Measurements from ENCODE around the gene MOCS3.
"Not testable (repeated sequence)": the region's sequence is repeated elsewhere in the genome, so short reads cannot be mapped to it uniquely, and the experiment has no call there.

MOCS3 gene

DNA sequence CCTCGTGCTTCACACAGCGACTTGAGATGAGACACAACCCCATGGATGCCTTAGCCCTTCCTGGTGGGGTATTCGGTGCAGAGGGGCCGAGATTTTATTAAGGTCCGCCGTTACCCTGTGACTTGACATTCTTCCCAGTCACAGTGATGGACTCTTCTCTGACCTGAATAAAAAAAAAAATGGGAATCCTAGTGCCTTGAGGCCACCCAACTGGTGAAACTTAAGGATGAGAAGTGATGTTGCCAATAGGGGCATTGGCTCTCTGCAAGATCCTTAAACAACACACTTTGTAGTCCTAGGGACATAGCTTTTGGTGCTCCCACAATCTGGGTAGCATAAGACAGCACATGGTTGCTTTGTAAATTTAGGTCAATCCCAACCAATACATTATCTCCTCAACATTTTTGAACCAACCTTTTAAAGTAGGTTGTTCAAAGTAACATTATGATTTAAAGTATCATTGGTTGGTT is 26.6 kb upstream of the MOCS3 start:
- DNase-seq (ENCODE audit: low spot score) = no peak

- no peak for DNase-seq (ENCODE audit: low spot score)
Measured at GRCh38 chr20:50932691-50933280, 25.8 kb upstream of the MOCS3 start.

- no peak for DNase-seq (ENCODE audit: low spot score)
Measured at GRCh38 chr20:50933589-50933988, 25.0 kb upstream of the MOCS3 start.

GRCh38 chr20:50943069-50943468 is 15.5 kb upstream of the MOCS3 start:
- DNase-seq (ENCODE audit: low spot score) = no peak

- no peak for DNase-seq (ENCODE audit: low spot score)
Measured at GRCh38 chr20:50948132-50948785, 10.4 kb upstream of the MOCS3 start.

DNA sequence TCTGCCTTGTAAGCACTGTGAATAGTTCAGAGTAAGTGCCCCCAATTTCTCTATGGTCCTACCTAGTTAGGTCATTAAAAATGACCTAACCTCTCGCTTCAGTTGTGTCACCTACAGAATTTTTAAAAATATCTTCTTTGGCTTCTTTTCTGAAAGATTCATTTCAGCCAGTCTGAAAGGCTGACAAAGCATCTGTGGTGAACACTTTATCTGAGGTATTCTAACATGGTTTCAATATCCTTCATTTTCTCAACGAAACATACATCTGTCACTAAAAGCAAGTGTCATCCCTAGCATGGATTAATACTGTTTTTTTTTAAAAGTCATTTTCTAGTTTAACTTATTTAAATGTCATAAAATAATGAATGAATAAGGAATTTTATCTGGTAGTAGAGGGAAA is 5.4 kb upstream of the MOCS3 start:
- DNase-seq (ENCODE audit: low spot score) = no peak

DNA sequence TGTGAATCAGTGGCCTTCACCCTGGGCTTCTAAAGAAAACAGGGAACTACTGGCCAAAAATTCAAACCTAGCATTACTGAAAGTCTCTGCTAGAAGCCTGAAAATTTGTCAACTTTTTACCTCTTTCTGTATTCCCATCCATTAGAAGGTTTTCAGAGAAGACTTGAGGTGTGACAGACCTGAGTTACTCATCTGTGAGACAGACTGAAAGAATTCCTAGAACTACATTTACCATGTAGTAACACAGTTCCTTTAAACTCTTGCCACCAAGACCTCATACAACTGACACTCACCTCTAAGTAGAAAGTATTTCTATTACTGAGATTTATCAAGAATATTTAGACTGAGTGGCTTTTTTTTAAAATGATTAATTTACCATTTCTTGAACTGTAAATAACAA is 4.8 kb upstream of the MOCS3 start:
- DNase-seq (ENCODE audit: low spot score) = no peak

DNA sequence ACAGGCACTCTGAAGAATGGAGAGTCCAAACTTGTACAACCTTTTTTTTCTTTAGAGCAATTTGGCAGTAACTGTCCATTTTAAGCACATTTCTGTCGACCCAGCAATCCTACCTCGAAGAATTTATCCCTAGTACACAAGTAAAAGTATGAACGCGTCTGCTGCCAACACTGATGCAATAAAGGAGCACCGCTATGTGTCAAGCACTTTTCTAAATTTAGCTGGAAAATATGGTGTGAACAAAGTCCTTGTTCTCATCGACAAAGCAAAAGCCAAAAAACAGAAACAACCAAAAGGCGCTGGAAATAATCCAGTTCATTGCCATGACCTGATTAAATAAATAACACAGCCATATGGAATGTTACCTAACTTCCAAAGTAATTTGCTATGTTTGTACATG is 1.3 kb upstream of the MOCS3 start:
- no peak for DNase-seq (ENCODE audit: low spot score)

DNA sequence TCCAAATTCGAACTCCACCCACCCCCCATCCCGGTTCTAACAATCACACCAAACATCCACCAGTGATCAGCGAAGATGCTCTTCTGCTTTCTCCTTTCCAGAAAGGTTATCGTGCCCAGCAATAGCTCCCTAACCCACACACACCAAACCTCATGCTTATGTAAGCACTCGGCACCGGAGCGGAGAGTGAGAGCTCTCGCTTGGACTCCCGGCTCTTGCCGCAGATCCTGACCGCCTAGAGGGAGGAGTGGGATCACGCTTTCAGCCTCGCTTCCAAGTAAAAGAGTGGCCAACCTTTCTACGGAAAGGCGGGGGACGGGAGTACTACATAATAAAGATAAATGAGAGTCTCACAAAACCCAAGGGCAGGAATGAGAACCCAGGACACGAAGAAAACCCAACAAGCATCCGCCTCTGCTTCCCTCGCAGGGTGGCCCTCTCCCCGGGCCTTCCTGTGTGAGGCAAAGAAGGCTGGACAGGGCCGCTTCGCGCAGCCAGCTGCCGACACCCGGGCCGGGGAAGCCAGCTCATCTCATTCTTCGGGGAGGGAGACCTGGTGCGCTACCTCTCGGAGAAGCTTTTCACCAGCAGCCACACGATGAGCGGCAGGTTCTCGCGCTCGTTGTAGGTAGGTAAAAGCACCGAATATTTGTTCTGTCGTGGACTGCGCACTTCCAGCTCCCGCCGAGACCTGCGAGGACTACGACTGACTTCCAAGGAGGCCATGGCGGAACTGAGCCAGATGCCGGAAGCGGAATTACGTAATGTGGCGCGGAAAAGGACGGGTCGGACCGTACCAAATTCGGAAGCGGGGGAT is 612 bp upstream of the MOCS3 start, which contains the start of gene DPM1:
Gene DPM1, minus strand, starts transcription at position 735 of the 817 bp plus-strand sequence. Its CDS starts 9 bp downstream, at position 726.
- peak; percentile 19 for DNase-seq (ENCODE audit: low spot score)

DNA sequence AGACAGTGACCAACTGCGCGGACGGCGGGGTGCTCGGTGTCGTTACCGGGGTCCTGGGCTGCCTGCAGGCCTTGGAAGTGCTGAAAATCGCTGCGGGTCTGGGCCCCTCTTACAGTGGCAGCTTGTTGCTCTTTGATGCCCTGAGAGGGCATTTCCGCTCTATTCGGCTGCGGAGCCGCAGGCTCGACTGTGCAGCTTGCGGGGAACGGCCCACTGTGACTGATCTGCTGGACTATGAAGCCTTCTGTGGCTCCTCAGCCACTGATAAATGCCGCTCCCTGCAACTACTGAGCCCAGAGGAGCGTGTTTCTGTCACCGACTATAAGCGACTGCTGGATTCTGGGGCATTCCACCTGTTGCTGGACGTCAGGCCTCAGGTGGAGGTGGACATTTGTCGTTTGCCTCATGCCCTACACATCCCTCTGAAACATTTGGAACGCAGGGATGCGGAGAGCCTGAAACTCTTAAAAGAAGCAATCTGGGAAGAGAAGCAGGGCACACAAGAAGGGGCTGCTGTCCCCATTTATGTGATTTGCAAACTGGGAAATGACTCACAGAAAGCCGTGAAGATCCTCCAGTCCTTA is 1.0 kb downstream of the MOCS3 start:
- no peak for DNase-seq (ENCODE audit: low spot score)

DNA sequence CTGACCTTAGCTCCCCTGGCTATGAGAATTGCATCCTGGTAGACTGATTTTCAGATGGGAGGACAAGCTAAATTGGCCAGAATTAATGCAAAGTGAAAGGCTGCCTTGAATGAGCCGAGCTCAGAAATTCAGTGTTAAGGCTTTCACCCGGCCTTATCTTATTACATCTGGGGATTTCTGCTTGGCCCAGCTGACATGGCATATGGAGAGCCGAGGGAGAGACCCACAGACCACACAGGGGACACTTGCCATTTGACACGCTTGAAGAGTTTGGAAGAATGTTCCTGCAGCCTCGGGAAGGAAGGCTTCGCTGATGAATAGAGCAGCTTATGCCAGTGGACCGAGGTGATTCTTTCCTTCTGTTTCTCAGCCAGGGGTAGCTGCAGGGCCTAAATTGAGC is 9.0 kb downstream of the MOCS3 start:
- no peak for DNase-seq (ENCODE audit: low spot score)

DNA sequence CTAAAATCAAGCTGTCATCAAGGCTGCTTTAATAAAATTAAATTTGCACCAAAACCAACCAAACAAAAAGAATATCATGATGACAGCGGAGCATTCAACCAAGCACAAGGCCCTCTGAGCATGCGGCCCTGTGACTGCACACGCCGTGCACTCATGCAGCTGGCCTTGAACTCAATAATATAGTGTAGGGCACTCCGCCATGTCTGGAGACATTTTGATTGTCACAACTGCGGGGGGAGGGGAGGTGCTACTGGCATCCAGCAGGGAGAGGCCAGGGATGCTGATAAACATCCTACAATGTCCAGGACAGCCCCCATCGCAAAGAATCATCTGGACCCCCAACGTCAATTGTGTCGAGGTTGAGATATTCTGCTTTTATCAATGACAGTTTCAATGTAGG is 9.7 kb downstream of the MOCS3 start:
- no peak for DNase-seq (ENCODE audit: low spot score)

- DNase-seq (ENCODE audit: low spot score) = no peak
Measured at GRCh38 chr20:50969435-50969834, 10.8 kb downstream of the MOCS3 start.

- DNase-seq (ENCODE audit: low spot score) = no peak
Measured at GRCh38 chr20:50969912-50970311, 11.3 kb downstream of the MOCS3 start.

- no peak for DNase-seq (ENCODE audit: low spot score)
Measured at GRCh38 chr20:50975701-50976330, 17.2 kb downstream of the MOCS3 start.

DNA sequence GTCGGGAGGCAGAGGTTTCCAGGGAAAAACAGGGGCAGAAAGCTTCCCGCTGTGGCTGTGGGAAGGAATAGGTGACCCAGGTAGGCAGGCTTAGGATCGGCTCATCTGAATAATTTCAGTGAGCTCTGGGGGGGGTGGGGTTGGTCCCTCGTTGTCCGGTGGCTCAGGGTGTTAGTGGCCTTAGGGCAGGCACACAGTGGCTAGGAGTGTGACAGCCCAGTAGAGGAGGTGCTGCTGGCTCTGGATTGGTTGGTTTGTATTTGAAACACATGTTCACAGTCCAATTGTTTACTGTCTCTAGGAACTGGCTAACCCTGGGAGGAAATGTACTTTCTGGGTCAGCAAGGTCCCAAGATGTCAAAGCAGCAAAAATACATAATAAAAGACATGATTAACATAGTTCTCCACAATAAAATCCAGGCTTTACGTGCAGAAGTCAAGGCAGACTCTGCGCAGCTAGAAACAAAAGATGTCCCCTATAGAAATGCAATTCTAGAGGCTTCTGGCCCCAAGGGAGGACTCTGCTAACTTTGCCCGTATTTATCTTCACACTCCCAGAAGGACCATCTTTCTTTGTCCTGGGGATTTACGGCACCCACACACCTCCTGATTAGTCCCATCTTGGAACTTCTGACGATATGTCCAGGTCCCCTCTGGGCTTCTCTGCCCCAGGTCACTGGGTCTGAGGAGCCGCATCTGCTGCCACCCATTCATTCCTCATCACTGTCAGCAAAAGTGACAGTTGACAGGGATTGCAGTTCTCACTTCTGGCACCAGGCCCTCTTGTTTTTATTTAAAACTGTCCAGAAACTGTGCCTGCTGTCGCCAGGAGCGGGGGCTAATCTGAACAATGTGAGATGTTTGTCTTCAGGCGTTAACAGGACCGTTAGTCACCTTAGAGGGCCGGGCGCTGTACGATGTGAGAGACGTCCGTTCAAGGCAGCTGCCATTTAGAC is 18.7 kb downstream of the MOCS3 start:
- DNase-seq (ENCODE audit: low spot score) = no peak

- not testable (repeated sequence) for DNase-seq (ENCODE audit: low spot score)
Measured at GRCh38 chr20:50978533-50978932, 19.9 kb downstream of the MOCS3 start.

DNA sequence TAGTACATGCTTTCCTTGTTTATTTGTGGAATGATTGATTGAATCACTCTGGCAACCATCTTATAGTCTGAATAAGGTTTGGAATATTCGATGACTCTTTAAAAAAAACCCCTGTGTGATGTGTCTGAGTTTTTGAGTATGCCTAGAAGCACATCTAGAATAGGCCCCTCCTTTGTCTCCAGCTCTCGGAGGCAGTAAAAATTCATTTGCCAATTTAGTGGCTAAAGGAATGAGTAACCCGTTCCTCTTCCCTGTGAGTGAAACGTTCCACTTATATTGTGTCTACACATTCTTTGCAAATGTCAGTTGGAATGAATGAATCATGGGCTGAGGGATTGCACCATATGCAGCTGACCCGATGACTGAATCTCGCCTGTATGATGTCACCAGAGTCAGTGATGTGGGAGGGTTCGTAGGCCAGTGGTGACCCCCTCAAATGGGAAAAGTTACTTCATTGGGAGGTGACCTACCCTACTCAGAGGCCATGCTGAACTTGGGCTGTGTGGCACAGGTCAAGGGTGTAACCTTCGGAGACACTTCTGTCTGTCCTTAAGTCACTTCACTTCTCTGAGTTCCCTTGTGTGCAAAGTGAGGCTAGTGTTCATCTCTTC is 21.6 kb downstream of the MOCS3 start:
- DNase-seq (ENCODE audit: low spot score) = no peak

DNA sequence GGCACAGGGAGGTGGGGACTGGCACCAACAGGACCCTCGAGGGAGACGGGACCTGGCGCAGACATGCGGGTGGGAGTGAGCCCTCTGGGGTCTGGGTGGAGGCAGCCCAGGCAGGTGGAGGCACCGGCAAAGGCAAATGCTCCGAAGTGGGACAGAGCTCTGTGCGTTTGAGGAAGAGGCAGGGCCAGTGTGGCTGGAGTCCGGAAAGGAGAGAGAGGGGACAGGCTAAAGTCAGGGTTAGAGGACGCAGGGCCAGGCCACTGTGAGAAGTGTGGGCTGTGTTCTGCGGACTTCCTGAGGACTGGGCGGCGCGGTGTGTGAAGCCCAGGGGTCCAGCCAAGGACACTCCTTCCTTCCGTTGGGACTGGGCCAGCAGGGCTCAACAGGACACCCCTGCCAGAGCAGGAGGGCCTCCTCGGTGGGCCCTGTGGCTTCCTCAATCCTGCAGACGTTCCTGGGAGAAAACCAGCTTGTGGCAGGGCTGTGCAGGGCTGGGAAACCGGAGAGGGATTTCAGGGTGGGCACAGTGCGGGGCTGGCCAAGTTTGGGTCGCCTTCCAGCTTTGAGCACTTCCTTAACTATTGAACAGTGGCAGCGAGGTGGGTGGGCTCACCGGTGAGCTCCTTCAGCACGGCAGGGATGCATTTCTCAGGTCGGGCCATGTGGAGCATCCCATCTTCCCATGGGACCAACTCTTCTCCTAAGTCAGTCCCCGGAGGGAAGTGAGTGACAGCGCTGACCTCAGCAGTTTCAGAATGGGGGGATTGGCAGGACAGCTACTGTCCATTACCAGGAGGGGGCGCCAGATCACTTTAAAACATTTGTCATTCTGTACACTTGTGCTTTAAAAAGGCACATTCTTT is 22.5 kb downstream of the MOCS3 start:
- DNase-seq (ENCODE audit: low spot score) = peak; percentile 75

GRCh38 chr20:50981714-50982048 is 23.1 kb downstream of the MOCS3 start:
- no peak for DNase-seq (ENCODE audit: low spot score)
